WTC11 (cell line): ENCODE results near the gene CD2AP. TPM values are rescaled to one million over a fixed set of nuclear protein-coding genes. Genes with fewer than 3 reads are reported as not detected.

Experiments
- ATAC-seq: fragments of 200-7000 bp; cut with Tn5 transposase; 2 replicates; pipeline ENCODE4 v1.10.0; 2021; ENCODE audit warnings: mild to moderate bottlenecking, moderate library complexity
- CTCF ChIA-PET: fragments of 300-600 bp; sonication (Branson Sonifier 250); formaldehyde crosslinking; loops from one replicate; lab custom pipeline; 2021; ENCODE audit warnings: antibody characterized with exemption; lab: Charles Lee
- POLR2A ChIA-PET: fragments of 350-600 bp; sonication (Branson Sonifier 250); formaldehyde crosslinking; loops from one replicate; lab custom pipeline; 2021; ENCODE audit warnings: antibody characterized with exemption; lab: Charles Lee
- DNase-seq: peaks from one replicate; pipeline ENCODE4 v3.0.0; 2021; ENCODE audit warnings: low spot score
- H3K27ac Mint-ChIP-seq: 2 replicates; pipeline ENCODE4 v1.8.0; 2021; ENCODE audit warnings: mixed read lengths
- H3K27me3 Mint-ChIP-seq: 2 replicates; pipeline ENCODE4 v1.8.0; 2021; ENCODE audit warnings: low read depth, mild to moderate bottlenecking, moderate library complexity, mixed read lengths
- H3K36me3 Mint-ChIP-seq: 2 replicates; pipeline ENCODE4 v1.8.0; 2021; ENCODE audit warnings: mixed read lengths
- H3K4me1 Mint-ChIP-seq: 2 replicates; pipeline ENCODE4 v1.8.0; 2022; ENCODE audit warnings: mixed read lengths
- H3K4me3 Mint-ChIP-seq: 2 replicates; pipeline ENCODE4 v1.8.0; 2021; ENCODE audit warnings: mild to moderate bottlenecking, moderate library complexity, mixed read lengths
- H3K9me3 Mint-ChIP-seq: 2 replicates; pipeline ENCODE4 v1.8.0; 2021; ENCODE audit warnings: mixed read lengths
- FOXK1 ChIP-seq: sonication (generic); formaldehyde crosslinking; IDR thresholded peaks from 2 replicates; pipeline ENCODE4 v1.8.0; 2022; ENCODE audit warnings: mild to moderate bottlenecking, moderate library complexity, missing genetic modification reagents
- HMGA2 ChIP-seq: fragments of 250-450 bp; sonication (Bioruptor Pico); IDR thresholded peaks from 2 replicates; pipeline ENCODE4 v1.4.0; 2021; ENCODE audit warnings: mild to moderate bottlenecking, moderate library complexity
- JAZF1 ChIP-seq: fragments of 250-450 bp; sonication (Bioruptor Pico); IDR thresholded peaks from 2 replicates; pipeline ENCODE4 v1.9.0; 2021; ENCODE audit warnings: moderate library complexity, mild to moderate bottlenecking, inconsistent platforms
- NFATC4 ChIP-seq: fragments of 250-450 bp; sonication (Bioruptor Pico); IDR thresholded peaks from 2 replicates; pipeline ENCODE4 v1.9.0; 2021; ENCODE audit warnings: mild to moderate bottlenecking
- NR3C1 ChIP-seq: sonication (generic); formaldehyde crosslinking; conservative IDR thresholded peaks from 2 replicates; pipeline ENCODE4 v1.8.1; 2023; ENCODE audit warnings: low read depth, mild to moderate bottlenecking, missing genetic modification reagents
- PRRX2 ChIP-seq: fragments of 250-450 bp; sonication (Bioruptor Pico); IDR thresholded peaks from 2 replicates; pipeline ENCODE4 v1.8.0; 2021; ENCODE audit warnings: mild to moderate bottlenecking
- TP53 ChIP-seq: sonication (generic); formaldehyde crosslinking; IDR thresholded peaks from 2 replicates; pipeline ENCODE4 v1.8.1; 2023; ENCODE audit warnings: mild to moderate bottlenecking, missing genetic modification reagents
- ZNF396 ChIP-seq: fragments of 250-450 bp; sonication (Bioruptor Pico); IDR thresholded peaks from 2 replicates; pipeline ENCODE4 v1.8.0; 2021; ENCODE audit warnings: mild to moderate bottlenecking, moderate library complexity, borderline replicate concordance
- ZNF423 ChIP-seq: fragments of 250-450 bp; sonication (Bioruptor Pico); IDR thresholded peaks from 2 replicates; pipeline ENCODE4 v2.1.2; 2022; ENCODE audit warnings: mild to moderate bottlenecking, moderate library complexity
- ZNF671 ChIP-seq: fragments of 250-450 bp; sonication (Bioruptor Pico); IDR thresholded peaks from 2 replicates; pipeline ENCODE4 v1.8.0; 2021; ENCODE audit warnings: mild to moderate bottlenecking
- total RNA-seq: library from RNA; stranded (reverse); gene quantifications from 3 replicates; pipeline ENCODE4 v1.2.3, GENCODE V29; 2021
- TF ChIP-seq, protein P1 (sequence below): fragments of 250-450 bp; sonication (Bioruptor Pico); conservative IDR thresholded peaks from 2 replicates; pipeline ENCODE4 v1.9.0; 2021; ENCODE audit warnings: mild to moderate bottlenecking
- TF ChIP-seq, protein P2 (sequence below): sonication (generic); formaldehyde crosslinking; IDR thresholded peaks from 2 replicates; pipeline ENCODE4 v1.8.1; 2023; ENCODE audit warnings: mild to moderate bottlenecking, missing genetic modification reagents
- TF ChIP-seq, protein P3 (sequence below): sonication (generic); formaldehyde crosslinking; IDR thresholded peaks from 2 replicates; pipeline ENCODE4 v1.8.0; 2022; ENCODE audit warnings: mild to moderate bottlenecking, missing genetic modification reagents
- TF ChIP-seq, protein P4 (sequence below): fragments of 250-450 bp; sonication (Bioruptor Pico); IDR thresholded peaks from 2 replicates; pipeline ENCODE4 v1.8.0; 2021; ENCODE audit warnings: mild to moderate bottlenecking
- TF ChIP-seq, protein P5 (sequence below): fragments of 250-450 bp; sonication (Bioruptor Pico); IDR thresholded peaks from 2 replicates; pipeline ENCODE4 v1.9.0; 2021; ENCODE audit warnings: moderate library complexity, mild to moderate bottlenecking, inconsistent platforms, borderline replicate concordance
- TF ChIP-seq, protein P6 (sequence below): sonication (generic); formaldehyde crosslinking; IDR thresholded peaks from 2 replicates; pipeline ENCODE4 v1.8.1; 2023; ENCODE audit warnings: mild to moderate bottlenecking, missing genetic modification reagents, moderate library complexity
- TF ChIP-seq, protein P7 (sequence below): sonication (generic); formaldehyde crosslinking; IDR thresholded peaks from 2 replicates; pipeline ENCODE4 v1.8.1; 2022; ENCODE audit warnings: missing genetic modification reagents, borderline replicate concordance

CD2AP gene
- total RNA-seq, 1 experiment from 2014 or later, result 77.0 TPM

DNA sequence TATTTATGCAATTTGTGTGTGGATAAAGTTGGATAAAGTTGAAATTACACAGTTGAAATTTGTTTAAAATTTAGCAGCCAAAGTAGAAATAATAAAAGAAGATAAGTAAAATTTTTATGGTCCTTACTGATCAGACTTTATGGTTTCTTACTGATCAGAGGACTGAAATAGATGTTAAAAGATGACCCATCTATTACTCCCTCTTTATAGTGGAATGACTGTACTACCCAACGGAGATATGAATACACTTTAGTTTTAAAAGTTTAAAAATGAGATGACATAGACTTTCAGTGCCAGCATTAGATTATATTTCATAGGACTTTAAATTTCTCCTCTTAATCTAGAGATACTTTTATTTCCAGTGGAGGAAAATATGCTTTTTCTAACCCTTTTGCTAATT is 121.9 kb downstream of the CD2AP start (continued):
- TF ChIP-seq, protein P1, sequence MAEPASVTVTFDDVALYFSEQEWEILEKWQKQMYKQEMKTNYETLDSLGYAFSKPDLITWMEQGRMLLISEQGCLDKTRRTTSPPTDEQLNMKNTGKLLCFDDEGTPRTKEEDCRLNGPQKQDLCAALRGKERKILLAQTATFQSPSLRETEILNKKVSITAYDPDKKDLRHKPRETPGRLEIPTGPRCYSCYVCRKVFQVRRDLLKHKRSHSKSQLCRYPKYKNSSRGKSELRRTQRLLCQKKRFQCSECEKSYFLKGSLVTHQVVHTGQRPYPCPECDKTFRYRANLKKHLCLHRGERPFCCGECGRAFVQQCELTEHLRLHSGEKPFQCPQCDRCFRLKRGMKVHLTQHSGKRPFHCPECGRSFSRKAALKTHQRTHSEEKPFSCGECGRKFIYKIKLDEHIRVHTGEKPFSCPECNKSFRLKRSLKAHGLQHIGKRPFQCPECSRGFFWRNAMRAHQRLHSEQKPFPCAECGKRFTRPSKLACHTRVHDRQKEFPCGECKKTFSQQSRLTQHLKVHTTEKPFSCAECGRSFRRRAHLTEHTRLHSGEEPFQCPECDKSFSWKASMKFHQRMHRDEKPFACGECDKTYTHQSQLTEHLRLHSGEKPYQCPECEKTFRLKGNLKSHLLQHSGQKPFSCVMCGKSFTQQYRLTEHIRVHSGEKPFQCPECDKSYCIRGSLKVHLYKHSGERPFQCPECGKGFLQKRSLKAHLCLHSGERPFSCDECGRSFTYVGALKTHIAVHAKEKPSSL (CRISPR knock-in tag), result no peak
- TF ChIP-seq NR3C1 (CRISPR knock-in tag) (no peak), FOXK1 (CRISPR knock-in tag) (no peak), NFATC4 (CRISPR knock-in tag) (no peak)
- TF ChIP-seq, protein P2, sequence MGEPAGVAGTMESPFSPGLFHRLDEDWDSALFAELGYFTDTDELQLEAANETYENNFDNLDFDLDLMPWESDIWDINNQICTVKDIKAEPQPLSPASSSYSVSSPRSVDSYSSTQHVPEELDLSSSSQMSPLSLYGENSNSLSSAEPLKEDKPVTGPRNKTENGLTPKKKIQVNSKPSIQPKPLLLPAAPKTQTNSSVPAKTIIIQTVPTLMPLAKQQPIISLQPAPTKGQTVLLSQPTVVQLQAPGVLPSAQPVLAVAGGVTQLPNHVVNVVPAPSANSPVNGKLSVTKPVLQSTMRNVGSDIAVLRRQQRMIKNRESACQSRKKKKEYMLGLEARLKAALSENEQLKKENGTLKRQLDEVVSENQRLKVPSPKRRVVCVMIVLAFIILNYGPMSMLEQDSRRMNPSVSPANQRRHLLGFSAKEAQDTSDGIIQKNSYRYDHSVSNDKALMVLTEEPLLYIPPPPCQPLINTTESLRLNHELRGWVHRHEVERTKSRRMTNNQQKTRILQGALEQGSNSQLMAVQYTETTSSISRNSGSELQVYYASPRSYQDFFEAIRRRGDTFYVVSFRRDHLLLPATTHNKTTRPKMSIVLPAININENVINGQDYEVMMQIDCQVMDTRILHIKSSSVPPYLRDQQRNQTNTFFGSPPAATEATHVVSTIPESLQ (CRISPR knock-in tag), result no peak

DNA sequence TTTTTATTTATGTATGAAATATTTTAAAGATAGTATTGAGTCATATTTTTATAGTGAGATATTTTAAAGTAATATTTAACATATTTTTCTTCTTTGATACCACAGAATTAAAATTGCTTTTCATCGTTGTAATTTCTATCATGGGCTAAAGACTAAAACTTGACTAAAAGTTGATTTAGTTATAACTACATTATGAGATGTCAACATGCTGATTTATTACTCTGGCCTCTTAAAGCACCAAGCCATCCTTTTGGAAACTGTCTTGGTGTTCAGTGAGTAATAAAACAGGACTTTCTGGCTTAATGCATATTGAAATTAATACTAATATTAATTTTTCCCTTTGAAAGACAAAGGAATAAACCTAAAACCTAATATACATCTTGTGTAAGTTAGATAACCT is 125.6 kb downstream of the CD2AP start:
- Mint-ChIP-seq H3K4me1 (no peaks in the 10 kb centered on the region), H3K36me3 (peaks cover 37% of the 10 kb centered on the region), H3K4me3 (no peak overlapping the region), H3K27ac (no peak overlapping the region), H3K9me3 (peaks cover 2% of the 10 kb centered on the region; the same call in 1 of the 2 replicates), H3K27me3 (no peaks in the 10 kb centered on the region)
- ChIA-PET POLR2A (no interaction called here), CTCF (no interaction called here)
- ATAC-seq, result no peak
- no peak for DNase-seq
- no peak for TF ChIP-seq HMGA2 (CRISPR knock-in tag)
- TF ChIP-seq ZNF396 (CRISPR knock-in tag), result no peak
- TF ChIP-seq, protein P3, sequence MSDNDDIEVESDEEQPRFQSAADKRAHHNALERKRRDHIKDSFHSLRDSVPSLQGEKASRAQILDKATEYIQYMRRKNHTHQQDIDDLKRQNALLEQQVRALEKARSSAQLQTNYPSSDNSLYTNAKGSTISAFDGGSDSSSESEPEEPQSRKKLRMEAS, result no peak
- TF ChIP-seq ZNF671, result no peak
- no peak for TF ChIP-seq ZNF423
- TF ChIP-seq, protein P4, sequence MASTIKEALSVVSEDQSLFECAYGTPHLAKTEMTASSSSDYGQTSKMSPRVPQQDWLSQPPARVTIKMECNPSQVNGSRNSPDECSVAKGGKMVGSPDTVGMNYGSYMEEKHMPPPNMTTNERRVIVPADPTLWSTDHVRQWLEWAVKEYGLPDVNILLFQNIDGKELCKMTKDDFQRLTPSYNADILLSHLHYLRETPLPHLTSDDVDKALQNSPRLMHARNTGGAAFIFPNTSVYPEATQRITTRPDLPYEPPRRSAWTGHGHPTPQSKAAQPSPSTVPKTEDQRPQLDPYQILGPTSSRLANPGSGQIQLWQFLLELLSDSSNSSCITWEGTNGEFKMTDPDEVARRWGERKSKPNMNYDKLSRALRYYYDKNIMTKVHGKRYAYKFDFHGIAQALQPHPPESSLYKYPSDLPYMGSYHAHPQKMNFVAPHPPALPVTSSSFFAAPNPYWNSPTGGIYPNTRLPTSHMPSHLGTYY (CRISPR knock-in tag), result no peak
- no peak for TF ChIP-seq JAZF1
- TF ChIP-seq, protein P5, sequence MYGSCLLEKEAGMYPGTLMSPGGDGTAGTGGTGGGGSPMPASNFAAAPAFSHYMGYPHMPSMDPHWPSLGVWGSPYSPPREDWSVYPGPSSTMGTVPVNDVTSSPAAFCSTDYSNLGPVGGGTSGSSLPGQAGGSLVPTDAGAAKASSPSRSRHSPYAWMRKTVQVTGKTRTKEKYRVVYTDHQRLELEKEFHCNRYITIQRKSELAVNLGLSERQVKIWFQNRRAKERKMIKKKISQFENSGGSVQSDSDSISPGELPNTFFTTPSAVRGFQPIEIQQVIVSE, result no peak
- TF ChIP-seq, protein P6, sequence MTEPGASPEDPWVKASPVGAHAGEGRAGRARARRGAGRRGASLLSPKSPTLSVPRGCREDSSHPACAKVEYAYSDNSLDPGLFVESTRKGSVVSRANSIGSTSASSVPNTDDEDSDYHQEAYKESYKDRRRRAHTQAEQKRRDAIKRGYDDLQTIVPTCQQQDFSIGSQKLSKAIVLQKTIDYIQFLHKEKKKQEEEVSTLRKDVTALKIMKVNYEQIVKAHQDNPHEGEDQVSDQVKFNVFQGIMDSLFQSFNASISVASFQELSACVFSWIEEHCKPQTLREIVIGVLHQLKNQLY, result no peak
- TF ChIP-seq TP53 (CRISPR knock-in tag), result no peak
- TF ChIP-seq, protein P7, sequence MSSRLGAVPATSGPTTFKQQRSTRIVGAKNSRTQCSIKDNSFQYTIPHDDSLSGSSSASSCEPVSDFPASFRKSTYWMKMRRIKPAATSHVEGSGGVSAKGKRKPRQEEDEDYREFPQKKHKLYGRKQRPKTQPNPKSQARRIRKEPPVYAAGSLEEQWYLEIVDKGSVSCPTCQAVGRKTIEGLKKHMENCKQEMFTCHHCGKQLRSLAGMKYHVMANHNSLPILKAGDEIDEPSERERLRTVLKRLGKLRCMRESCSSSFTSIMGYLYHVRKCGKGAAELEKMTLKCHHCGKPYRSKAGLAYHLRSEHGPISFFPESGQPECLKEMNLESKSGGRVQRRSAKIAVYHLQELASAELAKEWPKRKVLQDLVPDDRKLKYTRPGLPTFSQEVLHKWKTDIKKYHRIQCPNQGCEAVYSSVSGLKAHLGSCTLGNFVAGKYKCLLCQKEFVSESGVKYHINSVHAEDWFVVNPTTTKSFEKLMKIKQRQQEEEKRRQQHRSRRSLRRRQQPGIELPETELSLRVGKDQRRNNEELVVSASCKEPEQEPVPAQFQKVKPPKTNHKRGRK (CRISPR knock-in tag), result no peak
- no peak for TF ChIP-seq PRRX2 (CRISPR knock-in tag)
